ENCODE results near the gene FRMD4A.

Gene FRMD4A

DNA sequence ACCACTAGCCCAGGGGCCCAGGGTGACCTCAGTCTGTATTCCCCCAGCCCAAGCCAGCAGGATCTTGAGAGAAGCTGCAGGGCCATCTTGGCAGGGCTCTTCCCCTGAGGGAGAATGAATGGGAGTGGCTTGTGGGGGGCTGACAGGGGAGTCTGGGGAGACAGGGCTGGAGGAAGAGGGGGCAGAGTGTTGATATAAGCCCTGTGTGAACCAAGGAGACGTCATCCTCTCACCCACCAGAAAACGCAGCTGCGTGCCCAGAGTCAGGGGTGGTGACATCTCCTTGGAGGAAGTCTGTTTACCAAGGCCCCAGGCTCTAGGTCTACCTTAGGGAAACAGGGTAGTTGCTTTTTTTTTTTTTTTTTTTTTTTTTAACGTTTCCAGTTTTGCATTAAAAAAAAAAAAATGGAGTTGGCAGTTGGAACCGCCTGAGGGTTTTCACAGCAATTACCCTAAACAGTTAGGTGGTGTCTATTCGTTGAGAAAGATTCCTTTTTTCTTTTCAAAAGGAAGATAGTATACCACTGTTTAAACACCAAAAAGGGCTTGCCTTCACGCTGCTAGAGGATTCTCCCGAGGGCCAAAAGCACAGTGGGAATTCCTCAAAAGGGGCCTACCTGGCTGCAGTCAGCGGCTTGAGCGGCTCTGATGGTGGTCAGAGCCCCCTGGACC lies 630.1 kb downstream of the FRMD4A start:
- no peak overlapping the region for H3K9ac ChIP-seq (ENCODE audit: low read length)
- no peaks in the 10 kb centered on the region for H3K27me3 ChIP-seq (ENCODE audit: control insufficient read depth, insufficient read depth, low read length)
- H3K27ac ChIP-seq (ENCODE audit: low read depth, low read length) = no peak overlapping the region
- H3K36me3 ChIP-seq (ENCODE audit: control insufficient read depth, insufficient read depth, low read length) = peaks cover 11% of the 10 kb centered on the region
- peaks cover 8% of the 10 kb centered on the region for H3K4me1 ChIP-seq (ENCODE audit: control insufficient read depth, insufficient read depth, low read length)
- H3K4me3 ChIP-seq (ENCODE audit: low read length) = no peak overlapping the region

DNA sequence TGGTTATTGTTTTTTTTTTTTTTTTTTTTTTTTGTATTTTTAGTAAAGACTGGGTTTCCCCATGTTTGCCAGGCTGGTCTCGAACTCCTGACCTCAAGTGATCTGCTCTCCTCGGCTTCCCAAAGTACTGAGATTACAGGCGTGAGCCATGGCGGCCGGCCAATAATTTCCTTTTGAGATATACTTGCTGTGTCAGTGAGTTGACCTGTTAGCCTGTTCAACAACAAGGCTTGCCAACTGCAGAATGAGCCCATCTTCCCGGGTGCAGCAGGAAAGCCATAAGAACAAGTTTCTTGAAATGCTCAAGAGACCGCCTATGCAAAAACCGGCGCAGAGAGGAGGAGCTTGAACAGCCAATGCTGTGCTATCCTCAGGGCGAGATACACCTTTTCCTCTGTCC lies 631.5 kb downstream of the FRMD4A start:
- Histone ChIP-seq H3K36me3 (ENCODE audit: control insufficient read depth, insufficient read depth, low read length) (peaks cover 11% of the 10 kb centered on the region), H3K9ac (ENCODE audit: low read length) (no peak overlapping the region), H3K27ac (ENCODE audit: low read depth, low read length) (no peak overlapping the region), H3K4me3 (ENCODE audit: low read length) (no peak overlapping the region), H3K4me1 (ENCODE audit: control insufficient read depth, insufficient read depth, low read length) (peaks cover 3% of the 10 kb centered on the region), H3K27me3 (ENCODE audit: control insufficient read depth, insufficient read depth, low read length) (no peaks in the 10 kb centered on the region)

DNA sequence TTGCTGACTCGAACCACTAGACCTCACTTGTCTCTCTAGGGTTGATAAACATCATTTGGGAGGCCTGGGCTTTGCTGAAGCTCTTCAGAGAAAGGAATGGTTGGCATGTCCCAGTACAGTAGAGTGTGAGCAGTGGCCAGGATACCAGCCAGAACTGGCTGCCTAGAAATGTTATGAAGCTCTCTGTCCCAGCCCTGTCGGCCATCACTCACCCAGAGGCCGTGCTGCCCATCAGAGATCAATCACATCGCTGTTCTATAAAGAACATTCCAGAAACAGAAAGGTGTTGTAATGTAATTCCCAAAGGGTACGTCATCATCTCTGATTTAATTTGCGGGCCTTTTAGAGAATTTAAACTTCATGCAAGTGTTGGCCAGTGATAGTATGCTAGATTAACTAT lies 632.5 kb downstream of the FRMD4A start:
- no peak overlapping the region for H3K27ac ChIP-seq (ENCODE audit: low read depth, low read length)
- H3K4me3 ChIP-seq (ENCODE audit: low read length) = no peak overlapping the region
- peaks cover 3% of the 10 kb centered on the region for H3K4me1 ChIP-seq (ENCODE audit: control insufficient read depth, insufficient read depth, low read length)
- peaks cover 19% of the 10 kb centered on the region for H3K36me3 ChIP-seq (ENCODE audit: control insufficient read depth, insufficient read depth, low read length)
- H3K9ac ChIP-seq (ENCODE audit: low read length) = no peak overlapping the region
- H3K27me3 ChIP-seq (ENCODE audit: control insufficient read depth, insufficient read depth, low read length) = no peaks in the 10 kb centered on the region

DNA sequence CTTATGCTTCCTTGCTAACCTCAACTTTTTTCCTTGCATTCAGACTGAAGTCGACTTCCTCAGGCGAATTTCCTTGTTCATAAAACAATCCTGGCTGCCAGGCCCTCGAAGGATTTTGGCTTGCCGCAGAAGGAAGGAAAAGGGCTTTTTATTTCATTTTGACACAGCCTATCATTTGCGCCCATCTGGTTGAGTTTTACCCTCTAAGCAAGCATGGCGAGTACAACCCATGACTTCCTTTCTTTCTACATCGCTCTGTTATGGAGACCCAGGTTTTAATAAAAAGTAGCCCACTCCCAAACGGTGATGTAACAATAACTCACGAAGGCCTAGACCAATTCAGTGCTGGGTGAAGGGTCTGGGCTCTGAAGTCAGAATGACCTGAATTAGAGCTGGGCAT lies 634.7 kb downstream of the FRMD4A start:
- Histone ChIP-seq H3K27me3 (ENCODE audit: control insufficient read depth, insufficient read depth, low read length) (no peaks in the 10 kb centered on the region), H3K4me1 (ENCODE audit: control insufficient read depth, insufficient read depth, low read length) (peaks cover 3% of the 10 kb centered on the region), H3K36me3 (ENCODE audit: control insufficient read depth, insufficient read depth, low read length) (peaks cover 18% of the 10 kb centered on the region), H3K27ac (ENCODE audit: low read depth, low read length) (no peak overlapping the region), H3K4me3 (ENCODE audit: low read length) (no peak overlapping the region), H3K9ac (ENCODE audit: low read length) (no peak overlapping the region)

DNA sequence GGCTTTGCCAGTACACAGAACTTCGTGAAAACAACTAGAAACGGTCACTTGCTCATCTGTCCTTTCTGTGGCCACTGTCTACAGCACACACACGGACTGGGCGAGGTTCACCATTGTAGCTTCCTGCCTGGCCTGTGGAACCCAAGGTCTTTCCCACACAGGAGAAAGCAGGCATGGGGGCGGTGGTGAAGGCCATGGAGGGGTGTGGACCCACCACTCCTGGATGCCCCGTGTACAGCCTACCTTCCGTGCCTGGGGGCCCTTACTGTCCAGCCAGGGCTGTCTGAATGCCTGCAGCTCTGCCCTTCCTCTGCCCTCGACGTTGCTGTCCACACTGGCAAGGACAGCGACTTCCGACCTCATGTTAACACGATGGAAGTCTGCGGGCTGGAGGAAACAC lies 635.1 kb downstream of the FRMD4A start:
- Histone ChIP-seq H3K27ac (ENCODE audit: low read depth, low read length) (no peak overlapping the region), H3K4me1 (ENCODE audit: control insufficient read depth, insufficient read depth, low read length) (peaks cover 3% of the 10 kb centered on the region), H3K36me3 (ENCODE audit: control insufficient read depth, insufficient read depth, low read length) (peaks cover 15% of the 10 kb centered on the region), H3K9ac (ENCODE audit: low read length) (no peak overlapping the region), H3K4me3 (ENCODE audit: low read length) (no peak overlapping the region), H3K27me3 (ENCODE audit: control insufficient read depth, insufficient read depth, low read length) (no peaks in the 10 kb centered on the region)

DNA sequence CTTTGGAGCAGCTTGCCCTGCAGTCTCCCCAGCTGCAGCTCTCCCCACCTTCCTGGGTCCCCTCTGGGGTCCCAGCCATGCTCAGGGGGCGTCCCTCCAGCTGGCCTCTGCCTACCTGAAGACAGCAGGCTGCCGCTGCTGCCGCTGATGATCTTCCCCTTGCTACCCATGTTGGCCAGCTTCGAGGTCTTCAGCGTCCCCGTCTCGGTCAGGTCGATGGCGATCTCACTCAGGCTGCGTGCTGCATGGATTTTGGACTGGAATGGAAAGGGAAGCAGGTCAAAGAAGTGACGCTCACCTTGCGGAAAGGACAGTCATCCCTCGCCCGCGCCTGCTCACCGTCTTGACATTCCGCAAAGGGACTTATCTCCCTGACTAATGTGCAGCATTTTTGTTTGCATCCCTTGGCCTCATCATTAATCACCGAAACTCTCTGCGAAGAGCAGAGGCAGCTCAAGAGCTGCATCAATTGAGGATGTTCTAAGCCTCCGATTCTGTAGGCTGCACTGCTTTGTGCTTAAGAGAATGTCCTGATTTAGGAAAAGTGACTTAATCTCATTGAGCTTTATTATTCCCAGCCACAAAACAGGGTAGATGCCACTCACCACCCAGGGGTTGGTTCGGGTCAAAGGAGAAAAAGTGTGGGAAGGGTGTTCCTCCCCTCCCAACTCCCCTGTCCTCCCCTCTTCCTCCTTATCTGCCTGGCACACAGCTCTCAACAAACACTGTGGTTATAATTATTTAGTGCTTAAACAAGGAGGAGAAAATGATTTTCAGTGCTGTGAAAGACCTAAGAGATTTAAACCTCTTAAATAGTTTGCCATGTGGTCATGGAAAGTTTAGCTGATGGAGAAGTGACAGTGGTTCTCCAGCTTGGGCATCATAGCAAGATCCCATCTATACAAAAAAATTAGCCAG lies 636.7 kb downstream of the FRMD4A start:
- Histone ChIP-seq H3K36me3 (ENCODE audit: control insufficient read depth, insufficient read depth, low read length) (peaks cover 15% of the 10 kb centered on the region), H3K27me3 (ENCODE audit: control insufficient read depth, insufficient read depth, low read length) (no peaks in the 10 kb centered on the region)

DNA sequence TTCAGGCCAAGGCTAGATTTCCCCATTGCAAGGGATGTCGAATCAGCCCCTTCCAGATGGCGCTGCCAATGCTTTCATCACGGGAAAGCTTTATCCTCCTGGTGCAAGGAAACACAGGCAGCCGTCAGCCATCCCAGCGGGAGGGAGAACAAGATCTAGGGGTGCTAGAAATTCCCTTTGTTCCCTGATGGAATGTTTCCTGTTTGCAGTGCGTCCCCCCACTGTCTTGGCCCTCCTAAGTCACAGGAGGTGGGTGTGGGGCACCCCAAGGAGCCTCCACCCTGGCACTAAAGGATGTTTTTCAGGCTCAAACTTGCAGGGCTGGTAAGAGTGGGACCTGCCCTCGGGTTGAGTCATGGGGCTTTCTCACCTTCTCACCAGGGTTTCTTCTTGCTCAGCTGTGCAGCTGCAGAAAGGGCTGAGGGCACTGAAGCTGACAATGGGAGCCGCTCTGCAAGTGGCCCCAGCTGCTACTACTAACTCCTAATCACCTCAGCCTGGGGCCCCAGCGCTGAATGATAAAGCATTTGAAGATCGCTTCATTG lies 640.4 kb downstream of the FRMD4A start:
- peaks cover 12% of the 10 kb centered on the region for H3K36me3 ChIP-seq (ENCODE audit: control insufficient read depth, insufficient read depth, low read length)
- peaks cover 15% of the 10 kb centered on the region for H3K4me1 ChIP-seq (ENCODE audit: control insufficient read depth, insufficient read depth, low read length)
- no peak overlapping the region for H3K9ac ChIP-seq (ENCODE audit: low read length)
- H3K4me3 ChIP-seq (ENCODE audit: low read length) = no peak overlapping the region
- no peak overlapping the region for H3K27ac ChIP-seq (ENCODE audit: low read depth, low read length)
- no peaks in the 10 kb centered on the region for H3K27me3 ChIP-seq (ENCODE audit: control insufficient read depth, insufficient read depth, low read length)

More for the DNA sequence above, 636.7 kb downstream of the FRMD4A start:
- Histone ChIP-seq H3K4me3 (ENCODE audit: low read length) (no peak overlapping the region), H3K4me1 (ENCODE audit: control insufficient read depth, insufficient read depth, low read length) (peaks cover 3% of the 10 kb centered on the region), H3K9ac (ENCODE audit: low read length) (no peak overlapping the region), H3K27ac (ENCODE audit: low read depth, low read length) (no peak overlapping the region)

DNA sequence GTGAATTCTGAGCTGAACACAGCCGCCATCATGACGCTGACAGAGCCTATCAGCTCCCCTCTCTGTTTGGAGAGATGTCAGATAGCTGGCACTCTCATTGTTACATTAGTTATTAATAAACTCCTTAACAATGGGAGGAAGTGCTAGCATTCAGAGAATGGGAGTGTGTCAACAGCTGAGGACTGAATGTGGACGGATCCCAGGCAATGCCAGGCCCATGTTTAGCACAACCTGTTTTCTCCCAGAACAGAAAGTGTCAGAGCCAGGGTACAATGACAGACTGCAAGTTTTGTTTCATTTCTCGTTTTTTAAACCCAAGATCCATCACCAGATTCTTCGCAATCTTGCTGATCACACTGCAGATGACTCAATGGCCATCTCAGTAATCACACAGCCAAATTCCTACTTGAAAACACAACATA lies 644.4 kb downstream of the FRMD4A start:
- H3K36me3 ChIP-seq (ENCODE audit: control insufficient read depth, insufficient read depth, low read length) = peaks cover 6% of the 10 kb centered on the region
- H3K27me3 ChIP-seq (ENCODE audit: control insufficient read depth, insufficient read depth, low read length) = no peaks in the 10 kb centered on the region
- no peak overlapping the region for H3K9ac ChIP-seq (ENCODE audit: low read length)
- peak overlapping the region; percentile 89 for H3K27ac ChIP-seq (ENCODE audit: low read depth, low read length)
- peaks cover 32% of the 10 kb centered on the region for H3K4me1 ChIP-seq (ENCODE audit: control insufficient read depth, insufficient read depth, low read length)
- H3K4me3 ChIP-seq (ENCODE audit: low read length) = no peak overlapping the region

DNA sequence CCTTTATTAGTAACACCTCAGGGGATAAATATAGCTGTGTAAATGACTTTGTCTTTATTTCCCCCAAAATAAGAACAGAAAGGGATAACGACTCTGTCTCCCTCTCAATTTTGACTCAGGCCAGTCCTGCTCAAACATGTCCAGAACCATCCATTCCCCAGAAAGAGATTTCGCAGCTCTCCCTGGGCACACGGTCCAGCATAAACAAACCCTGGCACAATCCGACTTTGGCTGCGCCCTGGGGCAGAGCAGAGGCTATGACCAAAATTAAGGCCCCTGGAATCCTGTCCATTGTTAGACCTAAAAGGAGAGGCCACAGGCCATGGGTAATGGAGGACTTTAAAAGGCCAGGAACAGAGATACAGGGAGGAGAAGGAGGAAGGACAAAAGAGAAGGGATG lies 644.8 kb downstream of the FRMD4A start:
- H3K36me3 ChIP-seq (ENCODE audit: control insufficient read depth, insufficient read depth, low read length) = peaks cover 6% of the 10 kb centered on the region
- peak overlapping the region; percentile 89 for H3K27ac ChIP-seq (ENCODE audit: low read depth, low read length)
- H3K9ac ChIP-seq (ENCODE audit: low read length) = no peak overlapping the region
- no peaks in the 10 kb centered on the region for H3K27me3 ChIP-seq (ENCODE audit: control insufficient read depth, insufficient read depth, low read length)
- peaks cover 32% of the 10 kb centered on the region for H3K4me1 ChIP-seq (ENCODE audit: control insufficient read depth, insufficient read depth, low read length)
- no peak overlapping the region for H3K4me3 ChIP-seq (ENCODE audit: low read length)

DNA sequence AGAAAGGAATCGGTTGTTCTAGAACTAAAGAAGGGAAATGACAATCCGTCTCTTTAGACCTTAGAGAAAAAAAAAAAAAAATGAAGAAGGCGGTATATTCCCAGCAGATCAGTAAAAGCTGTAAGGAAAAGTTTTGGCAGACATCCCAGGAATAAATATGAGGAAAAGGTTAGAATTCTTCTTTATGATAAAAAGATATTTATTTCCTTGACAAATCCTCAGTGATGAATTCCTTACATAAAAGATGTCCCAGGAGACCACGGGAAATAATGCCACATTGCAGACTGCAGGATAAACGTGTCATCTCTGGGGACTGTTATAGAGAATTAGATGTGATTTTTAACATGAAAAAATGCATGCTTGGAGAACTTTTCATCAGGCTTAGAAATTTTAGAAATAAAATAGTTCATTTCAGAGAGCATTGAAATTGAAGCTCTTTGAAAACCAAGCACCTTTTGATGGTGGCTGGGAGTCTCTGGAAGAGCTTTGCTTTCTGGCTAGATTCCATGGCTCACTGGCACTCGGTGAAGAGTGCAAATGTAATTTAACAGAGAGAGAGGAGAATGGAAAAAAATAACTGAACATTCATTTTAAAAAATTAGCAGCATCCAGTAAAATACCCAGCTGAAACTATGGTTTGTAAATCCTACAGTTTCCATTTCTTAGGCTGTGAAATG lies 645.8 kb downstream of the FRMD4A start:
- Histone ChIP-seq H3K36me3 (ENCODE audit: control insufficient read depth, insufficient read depth, low read length) (peaks cover 6% of the 10 kb centered on the region), H3K9ac (ENCODE audit: low read length) (no peak overlapping the region), H3K4me1 (ENCODE audit: control insufficient read depth, insufficient read depth, low read length) (peaks cover 32% of the 10 kb centered on the region), H3K27me3 (ENCODE audit: control insufficient read depth, insufficient read depth, low read length) (no peaks in the 10 kb centered on the region), H3K27ac (ENCODE audit: low read depth, low read length) (peak overlapping the region; percentile 89), H3K4me3 (ENCODE audit: low read length) (no peak overlapping the region)

DNA sequence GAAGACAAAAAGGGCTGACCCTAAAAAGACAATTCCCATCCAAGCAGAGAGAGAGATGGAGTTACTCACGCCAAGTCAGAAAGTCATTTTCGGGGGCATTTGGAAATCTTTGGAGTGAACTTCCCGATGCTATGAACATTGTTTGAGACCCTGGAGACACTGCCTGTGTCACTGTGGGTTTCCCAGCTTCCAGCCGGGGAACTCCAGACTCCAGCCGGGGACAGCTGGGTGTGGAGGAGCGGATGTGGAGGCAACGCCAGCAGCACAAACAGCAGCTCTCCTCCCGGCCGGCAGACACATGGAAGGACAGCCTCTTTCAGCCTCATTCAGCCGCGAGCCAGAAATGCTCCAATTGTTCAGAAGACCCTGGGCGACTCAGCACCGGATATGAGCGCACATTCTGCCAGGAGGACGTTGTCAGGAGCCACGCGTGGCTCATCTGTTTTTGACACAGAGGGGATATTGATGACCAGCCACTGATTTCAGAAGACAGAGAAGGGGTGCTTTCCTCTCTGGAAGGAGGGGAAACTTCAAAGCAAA lies 646.4 kb downstream of the FRMD4A start:
- H3K4me1 ChIP-seq (ENCODE audit: control insufficient read depth, insufficient read depth, low read length) = peaks cover 32% of the 10 kb centered on the region
- peak overlapping the region; percentile 89 for H3K27ac ChIP-seq (ENCODE audit: low read depth, low read length)
- peaks cover 6% of the 10 kb centered on the region for H3K36me3 ChIP-seq (ENCODE audit: control insufficient read depth, insufficient read depth, low read length)
- no peak overlapping the region for H3K4me3 ChIP-seq (ENCODE audit: low read length)
- H3K27me3 ChIP-seq (ENCODE audit: control insufficient read depth, insufficient read depth, low read length) = no peaks in the 10 kb centered on the region
- H3K9ac ChIP-seq (ENCODE audit: low read length) = no peak overlapping the region

DNA sequence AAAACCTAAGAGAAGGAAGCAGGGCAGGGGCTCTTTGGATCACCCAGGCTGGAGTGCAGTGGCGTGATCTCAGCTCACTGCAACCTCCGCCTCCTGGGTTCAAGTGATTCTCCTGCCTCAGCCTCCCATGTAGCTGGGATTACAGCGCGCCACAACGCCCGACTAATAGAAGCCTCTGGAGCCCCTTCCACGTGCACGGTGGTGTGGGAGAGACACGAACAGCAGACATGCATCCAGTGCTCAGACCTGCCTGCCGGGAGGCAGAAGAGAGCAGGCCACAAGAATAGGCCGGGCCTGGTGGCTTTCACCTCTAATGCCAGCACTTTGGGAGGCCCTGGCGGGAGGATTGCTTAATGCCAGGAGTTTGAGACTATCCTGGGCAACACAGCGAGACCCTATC lies 647.7 kb downstream of the FRMD4A start:
- Histone ChIP-seq H3K36me3 (ENCODE audit: control insufficient read depth, insufficient read depth, low read length) (peaks cover 6% of the 10 kb centered on the region), H3K9ac (ENCODE audit: low read length) (no peak overlapping the region), H3K27ac (ENCODE audit: low read depth, low read length) (peak overlapping the region; percentile 43), H3K27me3 (ENCODE audit: control insufficient read depth, insufficient read depth, low read length) (no peaks in the 10 kb centered on the region), H3K4me1 (ENCODE audit: control insufficient read depth, insufficient read depth, low read length) (peaks cover 32% of the 10 kb centered on the region), H3K4me3 (ENCODE audit: low read length) (no peak overlapping the region)
